ENCODE data around the gene CAPN13.

DNA sequence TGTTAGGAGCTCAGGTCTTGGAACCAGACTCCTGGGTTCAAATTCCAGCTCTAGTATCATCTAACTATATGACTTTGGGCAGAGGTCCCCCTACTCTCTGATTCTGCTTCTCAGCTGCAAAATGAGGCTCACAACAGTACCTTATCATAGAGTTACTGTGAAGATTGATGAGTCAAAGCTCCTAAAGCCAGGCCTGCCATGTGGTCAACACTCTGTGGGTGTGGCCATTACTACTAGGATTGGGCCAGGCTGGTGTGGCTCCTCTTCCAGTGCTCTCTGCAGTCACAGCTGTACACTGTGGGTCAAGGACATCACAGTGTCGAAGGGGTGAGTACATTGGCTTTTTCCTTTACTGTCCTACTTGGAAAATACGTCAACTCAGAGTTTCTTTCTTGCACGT is 22.6 kb downstream of the CAPN13 start:
- TF ChIP-seq, protein P1, sequence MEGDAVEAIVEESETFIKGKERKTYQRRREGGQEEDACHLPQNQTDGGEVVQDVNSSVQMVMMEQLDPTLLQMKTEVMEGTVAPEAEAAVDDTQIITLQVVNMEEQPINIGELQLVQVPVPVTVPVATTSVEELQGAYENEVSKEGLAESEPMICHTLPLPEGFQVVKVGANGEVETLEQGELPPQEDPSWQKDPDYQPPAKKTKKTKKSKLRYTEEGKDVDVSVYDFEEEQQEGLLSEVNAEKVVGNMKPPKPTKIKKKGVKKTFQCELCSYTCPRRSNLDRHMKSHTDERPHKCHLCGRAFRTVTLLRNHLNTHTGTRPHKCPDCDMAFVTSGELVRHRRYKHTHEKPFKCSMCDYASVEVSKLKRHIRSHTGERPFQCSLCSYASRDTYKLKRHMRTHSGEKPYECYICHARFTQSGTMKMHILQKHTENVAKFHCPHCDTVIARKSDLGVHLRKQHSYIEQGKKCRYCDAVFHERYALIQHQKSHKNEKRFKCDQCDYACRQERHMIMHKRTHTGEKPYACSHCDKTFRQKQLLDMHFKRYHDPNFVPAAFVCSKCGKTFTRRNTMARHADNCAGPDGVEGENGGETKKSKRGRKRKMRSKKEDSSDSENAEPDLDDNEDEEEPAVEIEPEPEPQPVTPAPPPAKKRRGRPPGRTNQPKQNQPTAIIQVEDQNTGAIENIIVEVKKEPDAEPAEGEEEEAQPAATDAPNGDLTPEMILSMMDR (IDR thresholded peaks at IDR 0.05) = no peak
- no peak for TF ChIP-seq POLR2A (IDR thresholded peaks at IDR 0.05)

Data from esophagus squamous epithelium (tissue), 4 donors.